ENCODE measurements around the gene TMTC2.
A peak's percentile ranks its signal among the peaks of the same experiment; 100 is the strongest.

Gene TMTC2

GRCh38 chr12:82867762-82868500 is 181.2 kb downstream of the TMTC2 start:
- no peak for DNase-seq (ENCODE audit: low read depth, low spot score)
- H3K27ac ChIP-seq = no peak overlapping the region

DNA sequence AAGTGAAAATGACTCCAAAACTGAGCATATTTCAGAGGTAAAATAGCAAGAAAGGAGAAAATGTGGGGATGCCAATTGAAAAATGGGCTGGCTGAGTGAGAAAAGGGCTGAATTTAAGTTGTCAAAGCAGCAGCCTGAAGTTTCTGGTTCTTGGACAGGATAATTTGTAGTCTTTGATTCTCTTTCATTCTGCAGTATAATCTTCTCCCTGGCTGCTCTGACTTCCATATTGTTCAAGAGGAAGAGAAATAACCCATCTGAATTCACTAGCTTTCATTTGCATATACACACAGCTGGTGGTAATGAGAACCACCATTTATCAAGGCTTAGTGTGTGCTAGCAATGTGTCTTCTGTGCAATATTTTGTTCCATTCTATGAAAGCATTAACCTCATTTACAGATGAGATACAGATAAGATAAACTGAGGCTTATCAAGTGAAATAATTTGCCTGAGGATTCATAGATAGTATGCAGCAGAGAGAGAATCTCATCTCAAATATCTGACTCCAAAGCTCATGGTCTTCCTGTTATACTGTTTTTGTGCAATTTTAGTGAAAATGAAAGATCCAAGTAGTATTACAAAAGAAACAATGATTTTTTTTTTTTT is 184.2 kb downstream of the TMTC2 start:
- DNase-seq (ENCODE audit: low read depth, low spot score) = no peak
- no peak overlapping the region for H3K27ac ChIP-seq

GRCh38 chr12:82872088-82872487 is 185.4 kb downstream of the TMTC2 start:
- H3K27ac ChIP-seq = no peak overlapping the region
- DNase-seq (ENCODE audit: low read depth, low spot score) = no peak

- no peak overlapping the region for H3K27ac ChIP-seq
- no peak for DNase-seq (ENCODE audit: low read depth, low spot score)
These were observed 186.6 kb downstream of the TMTC2 start for GRCh38 chr12:82873309-82873708.

DNA sequence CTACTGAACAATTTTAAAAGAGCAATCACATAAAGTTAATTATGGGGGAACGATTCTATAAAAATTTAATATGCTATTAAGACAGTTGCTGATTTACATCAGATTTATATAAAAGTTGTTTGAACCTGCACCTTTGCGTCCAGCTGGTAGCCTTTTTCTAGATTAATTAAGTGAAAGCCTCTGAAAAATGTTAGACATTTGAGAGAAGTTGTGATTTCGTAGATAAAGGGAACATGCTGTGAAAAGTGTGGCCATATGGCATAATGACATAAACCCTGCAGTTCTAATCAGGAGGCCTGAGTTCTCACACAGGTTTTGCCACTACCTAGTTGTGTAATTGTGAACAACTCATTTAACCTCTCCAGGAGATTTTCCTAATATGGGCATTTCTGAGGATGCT is 187.2 kb downstream of the TMTC2 start:
- no peak overlapping the region for H3K27ac ChIP-seq
- no peak for DNase-seq (ENCODE audit: low read depth, low spot score)

DNA sequence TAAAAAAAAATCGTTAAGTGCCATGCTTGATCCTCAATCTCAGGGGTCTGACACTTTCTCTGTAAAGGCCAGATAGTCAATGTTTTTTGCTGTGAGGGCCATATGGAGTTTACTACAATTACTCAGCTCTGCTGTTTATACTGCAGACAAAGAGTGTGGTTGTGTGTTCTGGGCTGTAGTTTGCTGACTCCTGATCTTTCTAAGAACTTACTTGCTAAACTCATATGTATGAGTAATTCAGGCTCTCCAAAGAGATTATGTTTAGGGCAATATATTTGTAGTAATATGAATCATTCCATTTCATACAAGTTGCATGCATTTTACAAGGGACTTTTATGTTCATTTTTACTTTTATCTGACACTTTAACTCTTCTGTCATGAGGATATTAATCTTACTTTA is 188.2 kb downstream of the TMTC2 start:
- DNase-seq (ENCODE audit: low read depth, low spot score) = peak; percentile 65
- H3K27ac ChIP-seq = peak overlapping the region; percentile 30

DNA sequence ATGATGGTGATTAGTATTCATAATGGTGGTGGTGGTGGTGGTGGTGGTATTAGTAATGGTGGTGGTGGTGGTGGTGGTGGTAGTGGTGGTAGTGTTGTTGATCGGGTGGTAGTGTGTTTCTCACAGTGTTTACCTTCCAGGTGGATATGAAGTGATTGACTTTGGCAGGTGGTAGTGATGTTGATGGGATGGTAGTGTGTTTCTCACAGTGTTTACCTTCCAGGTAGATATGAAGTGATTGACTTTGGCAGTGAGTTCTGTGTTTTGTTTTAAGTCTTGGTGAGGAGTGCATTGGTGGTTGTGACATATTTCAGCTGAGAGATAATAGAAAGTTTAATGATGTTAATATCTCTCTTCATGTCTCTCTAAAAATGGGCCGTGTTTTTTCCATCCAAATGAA is 189.4 kb downstream of the TMTC2 start:
- H3K27ac ChIP-seq = no peak overlapping the region
- DNase-seq (ENCODE audit: low read depth, low spot score) = no peak

DNA sequence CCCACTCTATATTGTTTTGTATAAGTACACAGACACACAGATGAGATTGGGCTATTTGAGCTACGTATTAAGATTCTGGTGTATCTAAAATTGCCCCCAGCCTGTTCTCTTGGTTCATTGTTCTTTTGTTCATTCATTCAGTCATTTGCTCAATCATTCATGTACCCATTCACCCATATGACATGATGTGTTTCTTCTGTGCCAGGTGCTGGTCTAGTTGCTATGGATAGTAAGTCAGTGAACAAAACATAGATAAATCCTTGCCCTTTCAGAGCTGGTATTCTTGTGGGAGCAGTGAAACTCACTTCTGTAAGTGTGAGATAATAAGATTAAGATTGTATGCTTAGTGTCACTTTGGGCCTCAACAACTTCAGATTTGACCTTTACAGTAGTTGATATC is 191.3 kb downstream of the TMTC2 start:
- no peak overlapping the region for H3K27ac ChIP-seq
- DNase-seq (ENCODE audit: low read depth, low spot score) = no peak

DNA sequence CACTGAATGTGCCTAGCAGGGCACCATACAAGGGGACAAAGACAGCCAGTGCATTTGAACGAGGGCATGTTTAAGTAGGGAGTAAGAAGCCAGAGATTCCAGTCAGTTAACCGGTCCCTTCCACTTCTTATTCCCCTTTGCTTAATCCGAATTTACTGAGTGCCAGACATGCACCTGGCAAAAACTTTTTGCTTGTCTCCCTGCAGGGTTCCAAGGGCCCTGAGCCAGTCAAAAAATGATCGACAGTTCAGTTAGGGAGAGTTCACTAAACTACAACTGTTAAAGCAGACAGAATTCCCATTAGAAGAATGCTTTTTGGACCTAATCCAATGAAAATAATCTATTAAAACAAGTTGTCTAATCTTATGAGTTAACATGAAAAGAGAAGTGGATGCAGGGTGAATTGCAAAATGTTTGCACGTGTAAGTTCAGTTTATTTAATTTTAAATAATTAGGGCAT is 193.8 kb downstream of the TMTC2 start:
- H3K27ac ChIP-seq = no peak overlapping the region
- no peak for DNase-seq (ENCODE audit: low read depth, low spot score)

GRCh38 chr12:82883394-82884355 is 197.0 kb downstream of the TMTC2 start:
- H3K27ac ChIP-seq = no peak overlapping the region
- no peak for DNase-seq (ENCODE audit: low read depth, low spot score)

- no peak for DNase-seq (ENCODE audit: low read depth, low spot score)
- no peak overlapping the region for H3K27ac ChIP-seq
These were observed 200.1 kb downstream of the TMTC2 start for GRCh38 chr12:82886671-82887340.

GRCh38 chr12:82893896-82894295 is 207.2 kb downstream of the TMTC2 start:
- no peak for DNase-seq (ENCODE audit: low read depth, low spot score)
- H3K27ac ChIP-seq = no peak overlapping the region

DNA sequence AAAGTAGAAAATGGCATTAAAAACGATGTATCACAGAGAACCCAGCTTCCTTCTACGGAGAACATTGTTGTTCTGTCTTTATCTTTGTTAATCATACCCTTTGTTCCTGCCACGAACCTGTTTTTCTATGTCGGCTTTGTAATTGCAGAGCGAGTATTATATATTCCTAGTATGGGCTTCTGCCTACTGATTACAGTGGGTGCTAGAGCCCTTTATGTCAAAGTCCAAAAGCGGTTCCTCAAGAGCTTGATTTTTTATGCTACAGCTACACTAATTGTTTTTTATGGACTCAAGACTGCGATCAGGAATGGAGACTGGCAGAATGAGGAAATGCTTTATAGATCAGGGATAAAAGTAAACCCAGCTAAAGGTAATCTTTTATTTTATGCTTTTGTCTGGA is 209.6 kb downstream of the TMTC2 start:
- H3K27ac ChIP-seq = no peak overlapping the region
- DNase-seq (ENCODE audit: low read depth, low spot score) = no peak

DNA sequence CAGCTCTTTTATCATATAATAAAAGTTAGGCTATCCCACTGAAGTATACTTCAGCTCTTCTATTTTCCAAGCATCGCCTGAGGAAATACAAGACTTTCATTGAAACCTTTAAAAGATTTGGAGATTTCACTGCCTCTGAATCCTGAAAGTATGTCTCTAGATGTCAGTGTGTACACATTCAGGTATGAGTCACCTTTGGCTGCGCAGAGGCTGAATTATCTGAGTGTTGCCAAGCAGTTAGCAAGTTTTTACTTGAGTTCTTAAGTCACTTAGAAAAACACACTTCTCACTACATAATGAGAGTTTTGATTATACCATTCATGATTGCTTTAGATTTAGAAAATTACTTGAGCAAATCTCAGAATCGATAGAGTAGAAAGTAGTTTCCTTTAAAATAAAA is 210.3 kb downstream of the TMTC2 start:
- peak; percentile 66 for DNase-seq (ENCODE audit: low read depth, low spot score)
- no peak overlapping the region for H3K27ac ChIP-seq

DNA sequence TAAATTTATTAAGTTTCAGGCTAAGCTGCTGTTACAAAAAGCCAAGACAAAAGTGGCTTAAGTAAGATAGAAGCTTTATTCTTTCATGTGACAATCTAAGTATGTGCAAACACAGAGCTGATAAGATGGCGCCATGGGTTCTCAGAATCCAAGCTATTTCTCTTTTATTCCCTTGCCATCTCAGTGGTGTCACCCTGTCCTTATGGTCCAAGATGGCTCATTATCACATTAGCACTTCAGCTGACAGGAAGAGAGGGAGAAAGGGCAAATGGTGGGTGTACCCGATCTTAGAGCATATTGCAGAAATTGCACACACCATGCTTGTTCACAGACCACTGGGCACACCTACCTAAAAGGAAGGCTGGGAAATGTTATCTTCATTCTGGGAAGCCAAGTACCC is 211.7 kb downstream of the TMTC2 start:
- no peak overlapping the region for H3K27ac ChIP-seq
- no peak for DNase-seq (ENCODE audit: low read depth, low spot score)

DNA sequence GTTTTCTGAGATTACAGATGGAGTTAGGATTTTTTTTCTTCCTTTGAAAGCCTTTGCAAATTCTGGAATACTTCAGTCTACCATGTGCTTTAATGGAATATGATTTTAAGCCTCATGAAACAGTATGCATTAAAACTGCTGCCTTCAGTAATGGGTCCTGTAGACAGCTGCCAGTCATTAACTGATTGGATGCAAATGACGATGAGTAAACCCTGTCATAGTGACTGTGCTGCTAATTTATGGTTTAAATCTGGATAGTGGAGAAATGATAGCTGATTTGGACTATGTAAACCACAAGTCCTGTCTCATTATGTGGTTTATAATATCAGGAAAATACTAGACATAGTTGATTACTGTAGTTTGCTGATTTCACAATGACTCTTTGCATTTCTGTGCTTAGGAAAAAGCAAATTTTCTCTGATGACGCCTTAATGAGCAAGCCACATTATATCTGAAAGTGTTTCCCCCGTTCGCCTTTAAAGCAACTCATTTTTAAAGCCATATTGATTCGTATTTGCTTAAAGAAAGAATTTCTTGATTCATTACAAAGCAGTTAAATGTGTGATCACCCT is 217.6 kb downstream of the TMTC2 start:
- H3K27ac ChIP-seq = no peak overlapping the region
- no peak for DNase-seq (ENCODE audit: low read depth, low spot score)

DNA sequence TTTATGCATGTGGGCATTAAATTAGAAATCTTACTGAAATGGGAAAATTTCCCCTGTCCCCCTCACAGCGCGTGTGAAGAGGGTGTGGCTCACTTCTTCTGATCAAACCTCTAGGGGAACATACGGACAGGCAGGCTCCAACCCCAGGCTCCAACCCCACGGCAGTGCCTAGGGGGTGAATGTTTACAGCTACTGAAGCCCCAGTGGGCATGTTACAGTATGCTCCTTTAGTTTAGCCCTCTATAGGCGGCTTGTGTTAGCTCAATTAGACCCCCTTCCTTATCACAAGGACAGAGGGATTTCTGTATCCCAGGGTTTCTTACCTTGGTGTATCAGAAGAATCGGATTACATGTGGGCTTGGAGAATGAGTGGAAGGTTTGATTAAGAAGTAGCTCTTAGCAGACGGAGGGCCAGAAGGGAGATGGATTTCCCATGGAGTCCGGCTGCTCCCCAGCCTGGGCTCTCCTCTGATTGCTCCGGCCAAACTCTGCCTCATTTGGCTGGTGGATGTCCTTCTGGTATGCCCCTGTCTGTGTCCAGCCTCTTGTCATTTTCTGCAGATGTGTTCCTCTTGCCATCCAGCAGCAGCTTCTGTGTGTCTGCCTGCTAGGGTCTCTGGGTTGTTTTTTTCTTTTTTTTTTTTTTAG is 223.7 kb downstream of the TMTC2 start:
- H3K27ac ChIP-seq = no peak overlapping the region
- no peak for DNase-seq (ENCODE audit: low read depth, low spot score)

DNA sequence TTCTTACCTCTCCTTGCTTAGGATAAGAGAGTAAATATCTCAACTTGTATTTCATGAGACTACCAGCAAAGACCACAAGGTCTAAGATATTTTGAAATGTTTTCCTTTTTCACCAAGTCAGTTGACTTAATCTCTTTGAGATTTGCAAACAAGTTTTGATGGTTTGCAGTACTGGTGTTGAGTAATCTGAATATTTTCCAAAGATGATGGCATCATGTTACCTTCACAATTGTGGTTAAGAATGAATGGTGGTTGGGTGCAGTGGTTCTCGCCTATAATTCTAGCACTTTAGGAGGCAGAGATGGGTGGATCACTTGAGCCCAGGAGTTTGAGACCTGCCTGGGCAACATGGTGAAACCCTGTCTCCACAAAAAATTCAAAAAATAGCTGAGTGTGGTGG is 225.7 kb downstream of the TMTC2 start:
- DNase-seq (ENCODE audit: low read depth, low spot score) = peak; percentile 40
- H3K27ac ChIP-seq = no peak overlapping the region

GRCh38 chr12:82919388-82920054 is 232.8 kb downstream of the TMTC2 start:
- no peak for DNase-seq (ENCODE audit: low read depth, low spot score)
- no peak overlapping the region for H3K27ac ChIP-seq
